HepG2 (cell line): ENCODE data around the gene PSD4. TPM values are rescaled to one million over a fixed set of nuclear protein-coding genes. Genes with fewer than 3 reads are reported as not detected.
A peak's percentile ranks its signal among the peaks of the same experiment; 100 is the strongest.

Source experiments
- DPF2 ChIP-seq: sonication (generic); formaldehyde crosslinking; IDR thresholded peaks from 2 replicates; pipeline ENCODE4 v1.4.0; 2020; ENCODE audit warnings: mild to moderate bottlenecking, low read depth, missing genetic modification reagents, borderline replicate concordance
- HOXA5 ChIP-seq: sonication (generic); formaldehyde crosslinking; IDR thresholded peaks from 2 replicates; pipeline ENCODE4 v1.4.0; 2020; ENCODE audit warnings: missing genetic modification reagents
- ISL2 ChIP-seq: sonication (generic); formaldehyde crosslinking; IDR thresholded peaks from 2 replicates; pipeline ENCODE4 v1.5.0; 2020; ENCODE audit warnings: missing genetic modification reagents
- PHF8 ChIP-seq: sonication (generic); formaldehyde crosslinking; IDR thresholded peaks from 2 replicates; pipeline ENCODE4 v1.5.0; 2020; ENCODE audit warnings: missing genetic modification reagents
- POLR2A ChIP-seq, 2 experiments: IDR thresholded peaks; 2 replicates each; pipeline ENCODE4 v1.6.1; 2011; ENCODE audit warnings: low read depth in 2 of 2, low read length in 2 of 2, mild to moderate bottlenecking in 1 of 2, moderate library complexity in 1 of 2; ENCODE audit not compliant: insufficient read depth in 1 of 2
- SAFB2 ChIP-seq: sonication (generic); formaldehyde crosslinking; IDR thresholded peaks from 2 replicates; pipeline ENCODE4 v1.5.1; 2020; ENCODE audit warnings: missing genetic modification reagents, low read depth, mild to moderate bottlenecking, borderline replicate concordance
- SMARCE1 ChIP-seq: fragments of 450-650 bp; IDR thresholded peaks from 2 replicates; pipeline ENCODE4 v1.6.1; 2017; ENCODE audit warnings: borderline replicate concordance
- TCF7L2 ChIP-seq: IDR thresholded peaks from 2 replicates; pipeline ENCODE4 v1.6.1; 2011; ENCODE audit warnings: mild to moderate bottlenecking, low read depth, low read length, moderate library complexity
- ZBTB4 ChIP-seq: sonication (generic); formaldehyde crosslinking; IDR thresholded peaks from 2 replicates; pipeline ENCODE4 v1.4.0; 2020; ENCODE audit warnings: missing genetic modification reagents, mild to moderate bottlenecking, borderline replicate concordance
- ZNF18 ChIP-seq: sonication (generic); formaldehyde crosslinking; IDR thresholded peaks from 2 replicates; pipeline ENCODE4 v1.8.0; 2022; ENCODE audit warnings: mild to moderate bottlenecking, missing genetic modification reagents; ENCODE audit not compliant: insufficient replicate concordance
- ZNF503 ChIP-seq: sonication (generic); formaldehyde crosslinking; IDR thresholded peaks from 2 replicates; pipeline ENCODE4 v1.4.0; 2020; ENCODE audit warnings: missing genetic modification reagents
- ZNF609 ChIP-seq: sonication (generic); formaldehyde crosslinking; IDR thresholded peaks from 2 replicates; pipeline ENCODE4 v1.4.0; 2020; ENCODE audit warnings: mild to moderate bottlenecking, missing genetic modification reagents, borderline replicate concordance
- ZNF713 ChIP-seq: sonication (generic); formaldehyde crosslinking; IDR thresholded peaks from 2 replicates; pipeline ENCODE4 v1.4.0; 2020; ENCODE audit warnings: mild to moderate bottlenecking, missing genetic modification reagents
- ZNF800 ChIP-seq: sonication (generic); formaldehyde crosslinking; IDR thresholded peaks from 2 replicates; pipeline ENCODE4 v1.4.0; 2020; ENCODE audit warnings: missing genetic modification reagents
- polyA plus RNA-seq, 8 experiments: library from polyadenylated mRNA; depleted of rRNA in 3 of 8; stranded (reverse) in 7 of 8; unstranded in 1 of 8; fragments of >200 nt; fragmentation: Illumina TruSeq in 4 of 8; extraction: Trizol in 4 of 8; gene quantifications; 2 replicates each; pipeline versions ENCODE4 v1.2.1 to v1.2.3, GENCODE V29; 2011 to 2016; ENCODE audit warnings: low read depth in 4 of 8, missing spikeins in 1 of 8, mixed read lengths in 1 of 8; ENCODE audit not compliant: insufficient read depth in 1 of 8
- total RNA-seq, 5 experiments: library from RNA; depleted of rRNA; stranded (reverse); fragments of >200 nt; fragmentation: Illumina TruSeq; extraction: Trizol; gene quantifications; 2 replicates each; pipeline ENCODE4 v1.2.3, GENCODE V29; 2016; ENCODE audit warnings: low read depth in 1 of 5

PSD4 gene
- total and polyA plus RNA-seq, 2 of the 13 experiments (the other 11 are each of a cell fraction or from before 2014, with no cell fraction given), result 5.8 to 9.4 TPM

- TF ChIP-seq ZBTB4 (no peak), ZNF800 (CRISPR knock-in tag) (peak; percentile 67), DPF2 (CRISPR knock-in tag) (peak; percentile 98), ZNF503 (CRISPR knock-in tag) (peak; percentile 96), HOXA5 (CRISPR knock-in tag) (peak; percentile 91), ISL2 (CRISPR knock-in tag) (peak; percentile 98), ZNF609 (CRISPR knock-in tag) (peak; percentile 87), POLR2A (IDR thresholded peaks at IDR 0.05; ENCODE audit: insufficient read depth in 1 of 2, low read depth in 2 of 2, low read length in 2 of 2) (peak in 1 of 2 experiments; percentile 46; a peak in 3 of 4 replicates), SMARCE1 (no peak), TCF7L2 (no peak; the same call in 1 of the 2 replicates), ZNF713 (no peak), PHF8 (peak; percentile 40; the same call in 1 of the 2 replicates), SAFB2 (CRISPR knock-in tag) (no peak), ZNF18 (CRISPR knock-in tag) (no peak)
These were observed 46.7 kb upstream of the PSD4 start, which contains the start of gene IL1RN (continued) for GRCh38 chr2:113126845-113127645.
